GM23338 (cell line): ENCODE results near the gene GBP5. TPM values are rescaled to one million over a fixed set of nuclear protein-coding genes. Genes with fewer than 3 reads are reported as not detected.

Experiments
- ATAC-seq: fragments of 200-7000 bp; cut with Tn5 transposase; 3 replicates; pipeline ENCODE4 v1.9.1; 2020
- DNase-seq: peaks from one replicate; pipeline ENCODE4 v3.0.0-alpha.2; 2015; ENCODE audit warnings: low spot score
- H2AFZ ChIP-seq: fragments of 200-600 bp; sonication (generic); 2 replicates; pipeline ENCODE4 v1.8.0; 2016; ENCODE audit warnings: antibody characterized with exemption, mild to moderate bottlenecking, moderate library complexity
- H3F3A ChIP-seq: fragments of 200-600 bp; sonication (generic); replicated peaks from 2 replicates; pipeline ENCODE4 v1.8.0; 2017; ENCODE audit warnings: antibody characterized with exemption, mixed run types, low read depth
- H3K27ac ChIP-seq: fragments of 200-600 bp; sonication (generic); 2 replicates; pipeline ENCODE4 v1.6.1; 2016; ENCODE audit warnings: low read depth
- H3K27me3 ChIP-seq: fragments of 200-600 bp; sonication (generic); 2 replicates; pipeline ENCODE4 v1.8.0; 2016; ENCODE audit warnings: mild to moderate bottlenecking, mixed run types, moderate library complexity; ENCODE audit not compliant: insufficient read depth
- H3K36me3 ChIP-seq: fragments of 200-600 bp; sonication (generic); 2 replicates; pipeline ENCODE4 v1.8.0; 2016; ENCODE audit warnings: mild to moderate bottlenecking; ENCODE audit not compliant: insufficient read depth
- H3K4me1 ChIP-seq: fragments of 200-600 bp; sonication (generic); 2 replicates; pipeline ENCODE4 v1.8.0; 2016; ENCODE audit warnings: mild to moderate bottlenecking, moderate library complexity; ENCODE audit not compliant: insufficient read depth
- H3K4me2 ChIP-seq: fragments of 200-600 bp; sonication (generic); 2 replicates; pipeline ENCODE4 v1.7.1; 2017; ENCODE audit warnings: mixed run types
- H3K4me3 ChIP-seq: fragments of 200-600 bp; sonication (generic); 2 replicates; pipeline ENCODE4 v1.6.1; 2016; ENCODE audit warnings: mixed run types
- H3K79me2 ChIP-seq: fragments of 200-600 bp; sonication (generic); replicated peaks from 2 replicates; pipeline ENCODE4 v1.8.0; 2017; ENCODE audit warnings: mild to moderate bottlenecking; ENCODE audit not compliant: insufficient read depth
- H3K9me2 ChIP-seq: fragments of 200-600 bp; sonication (generic); 2 replicates; pipeline ENCODE4 v1.8.0; 2017; ENCODE audit not compliant: insufficient read depth
- H4K20me1 ChIP-seq: fragments of 200-600 bp; sonication (generic); replicated peaks from 2 replicates; pipeline ENCODE4 v1.8.0; 2017; ENCODE audit warnings: mild to moderate bottlenecking; ENCODE audit not compliant: insufficient read depth
- H3K27ac Mint-ChIP-seq: 2 replicates; pipeline ENCODE4 v1.8.0; 2020; ENCODE audit warnings: inconsistent platforms, mild to moderate bottlenecking, moderate library complexity, mixed read lengths
- H3K27me3 Mint-ChIP-seq: 3 replicates; pipeline ENCODE4 v1.8.0; 2022; ENCODE audit warnings: low read depth, mild to moderate bottlenecking, moderate library complexity, mixed read lengths, inconsistent platforms; ENCODE audit not compliant: insufficient read depth, poor library complexity
- H3K36me3 Mint-ChIP-seq: 3 replicates; pipeline ENCODE4 v1.8.0; 2021; ENCODE audit warnings: low read depth, mild to moderate bottlenecking, inconsistent platforms, moderate library complexity, mixed read lengths
- H3K4me1 Mint-ChIP-seq: 3 replicates; pipeline ENCODE4 v1.8.0; 2020; ENCODE audit warnings: mild to moderate bottlenecking, inconsistent platforms, mixed read lengths
- H3K4me3 Mint-ChIP-seq: 3 replicates; pipeline ENCODE4 v1.8.0; 2021; ENCODE audit warnings: moderate library complexity, mild to moderate bottlenecking, inconsistent platforms, mixed read lengths
- H3K9me3 Mint-ChIP-seq: 3 replicates; pipeline ENCODE4 v1.8.0; 2020; ENCODE audit warnings: moderate library complexity, mild to moderate bottlenecking, inconsistent platforms, mixed read lengths
- CREB1 ChIP-seq: fragments of 250-450 bp; sonication (Bioruptor Pico); IDR thresholded peaks from 2 replicates; pipeline ENCODE4 v1.5.0; 2020; ENCODE audit warnings: low read depth, mild to moderate bottlenecking, moderate library complexity
- CTCF ChIP-seq, 2 experiments: fragments of 200-600 bp in 1 of 2; sonication (generic) in 1 of 2; conservative IDR thresholded peaks; 2 replicates each; pipeline versions ENCODE4 v1.5.1 to v1.6.1; 2016 to 2017; ENCODE audit warnings: antibody characterized with exemption in 2 of 2, low read depth in 2 of 2, mild to moderate bottlenecking in 2 of 2, moderate library complexity in 1 of 2
- ETS1 ChIP-seq: IDR thresholded peaks from 2 replicates; pipeline ENCODE4 v1.6.1; 2016; ENCODE audit warnings: antibody characterized with exemption
- EZH2 ChIP-seq: fragments of 200-600 bp; sonication (generic); IDR thresholded peaks from one replicate; pipeline ENCODE4 v1.8.0; 2017; ENCODE audit warnings: antibody characterized with exemption, mild to moderate bottlenecking, low read depth; ENCODE audit not compliant: unreplicated experiment
- JUNB ChIP-seq: IDR thresholded peaks from one replicate; pipeline ENCODE4 v1.6.1; 2016; ENCODE audit warnings: antibody characterized with exemption; ENCODE audit not compliant: unreplicated experiment
- NANOG ChIP-seq: IDR thresholded peaks from 2 replicates; pipeline ENCODE4 v1.6.1; 2016; ENCODE audit warnings: antibody characterized with exemption, borderline replicate concordance
- POLR2AphosphoS5 ChIP-seq: IDR thresholded peaks from 2 replicates; pipeline ENCODE4 v1.6.1; 2016; ENCODE audit warnings: antibody characterized with exemption, low read depth
- ZNF462 ChIP-seq: fragments of 250-450 bp; sonication (Bioruptor Pico); IDR thresholded peaks from 2 replicates; pipeline ENCODE4 v1.5.0; 2020; ENCODE audit warnings: mild to moderate bottlenecking, moderate library complexity
- polyA plus RNA-seq: library from polyadenylated mRNA; unstranded; fragments of >200 nt; fragmentation: Nextera tagmentation; extraction: Ambion mirVana; gene quantifications from 2 replicates; pipeline ENCODE4 v1.2.1, GENCODE V29; 2016
- total RNA-seq: library from RNA; depleted of rRNA; stranded (reverse); fragments of >200 nt; shearing (Covaris generic); gene quantifications from 2 replicates; pipeline ENCODE4 v1.2.3, GENCODE V29; 2014

Gene GBP5
- total and polyA plus RNA-seq, 2 experiments from 2014 or later: not detected

GRCh38 chr1:89306273-89306672 lies 33.6 kb upstream of the GBP5 start:
- Mint-ChIP-seq H3K4me3 (no peak overlapping the region), H3K27me3 (no peaks in the 10 kb centered on the region), H3K27ac (no peak overlapping the region), H3K9me3 (peaks cover 23% of the 10 kb centered on the region), H3K36me3 (peaks cover 4% of the 10 kb centered on the region; the same call in 1 of the 3 replicates), H3K4me1 (no peaks in the 10 kb centered on the region; the same call in 1 of the 3 replicates)
- H3K27ac ChIP-seq: no peak overlapping the region
- no peak for TF ChIP-seq JUNB
- TF ChIP-seq NANOG: no peak
- no peak for TF ChIP-seq ETS1
- TF ChIP-seq CTCF (conservative IDR thresholded peaks at IDR 0.05; ENCODE audit: low read depth in 2 of 2): no peak
- no peak for TF ChIP-seq ZNF462
- TF ChIP-seq POLR2AphosphoS5: no peak
- no peak for TF ChIP-seq EZH2
- TF ChIP-seq CREB1: no peak
- no peaks in the 10 kb centered on the region for H3K79me2 ChIP-seq
- no peaks in the 10 kb centered on the region for H3F3A ChIP-seq
- DNase-seq (no peak), ATAC-seq (no peak)
- H2AFZ ChIP-seq: no peak overlapping the region
- H3K4me2 ChIP-seq: no peak overlapping the region
- no peaks in the 10 kb centered on the region for H3K27me3 ChIP-seq
- H3K9me2 ChIP-seq: peaks cover 9% of the 10 kb centered on the region; the same call in 1 of the 2 replicates
- H4K20me1 ChIP-seq: no peaks in the 10 kb centered on the region
- H3K36me3 ChIP-seq: no peaks in the 10 kb centered on the region
- H3K4me3 ChIP-seq: no peak overlapping the region
- H3K4me1 ChIP-seq: 0 out of 2 replicates have a peak, but pooled peaks cover 5% of the 10 kb centered on the region
